GM23248 (cell line): Measurements from ENCODE around the gene ENTR1.

Experiments used
- EZH2 ChIP-seq: fragments of 200-600 bp; sonication (generic); IDR thresholded peaks from 2 replicates; pipeline ENCODE4 v1.6.1; 2018; ENCODE audit warnings: antibody characterized with exemption, mild to moderate bottlenecking; ENCODE audit not compliant: insufficient read depth, poor library complexity, severe bottlenecking
- EZH2phosphoT487 ChIP-seq: fragments of 200-600 bp; sonication (generic); IDR thresholded peaks from 2 replicates; pipeline ENCODE4 v1.6.1; 2018; ENCODE audit warnings: antibody characterized with exemption, moderate library complexity, mild to moderate bottlenecking, low read depth; ENCODE audit not compliant: insufficient read depth

DNA sequence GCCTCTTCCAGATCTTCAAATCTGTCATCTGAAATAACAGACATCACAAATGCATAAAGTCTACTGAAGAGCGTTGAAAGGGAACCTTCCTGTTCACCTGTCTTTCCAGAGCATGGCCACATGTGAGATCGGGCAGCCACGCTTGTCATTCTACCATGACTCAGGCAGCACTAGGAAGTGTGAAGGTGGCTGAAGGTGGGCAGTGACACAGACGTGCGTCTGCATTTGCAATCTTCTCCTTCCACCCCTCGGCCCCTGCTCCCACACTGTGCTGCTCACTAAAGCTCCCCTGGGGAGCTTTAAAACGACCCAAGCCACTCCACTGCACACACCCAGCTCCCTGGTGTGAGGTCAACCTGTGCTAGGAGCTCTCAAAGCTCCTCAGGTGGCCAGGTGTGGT, 2.5 kb downstream of the ENTR1 start:
- no peak for TF ChIP-seq EZH2phosphoT487
- TF ChIP-seq EZH2: no peak
